HG02870 (cell line): ENCODE results near the gene CROT.
"Not testable (repeated sequence)": the region's sequence is repeated elsewhere in the genome, so short reads cannot be mapped to it uniquely, and the experiment has no call there.

ENCODE experiments used
- ATAC-seq: cut with Tn5 transposase; IDR thresholded peaks from one replicate; pipeline ENCODE4 v1.9.1; 2021; ENCODE audit warnings: mild to moderate bottlenecking, moderate library complexity; ENCODE audit not compliant: unreplicated experiment

The CROT gene, protein sequence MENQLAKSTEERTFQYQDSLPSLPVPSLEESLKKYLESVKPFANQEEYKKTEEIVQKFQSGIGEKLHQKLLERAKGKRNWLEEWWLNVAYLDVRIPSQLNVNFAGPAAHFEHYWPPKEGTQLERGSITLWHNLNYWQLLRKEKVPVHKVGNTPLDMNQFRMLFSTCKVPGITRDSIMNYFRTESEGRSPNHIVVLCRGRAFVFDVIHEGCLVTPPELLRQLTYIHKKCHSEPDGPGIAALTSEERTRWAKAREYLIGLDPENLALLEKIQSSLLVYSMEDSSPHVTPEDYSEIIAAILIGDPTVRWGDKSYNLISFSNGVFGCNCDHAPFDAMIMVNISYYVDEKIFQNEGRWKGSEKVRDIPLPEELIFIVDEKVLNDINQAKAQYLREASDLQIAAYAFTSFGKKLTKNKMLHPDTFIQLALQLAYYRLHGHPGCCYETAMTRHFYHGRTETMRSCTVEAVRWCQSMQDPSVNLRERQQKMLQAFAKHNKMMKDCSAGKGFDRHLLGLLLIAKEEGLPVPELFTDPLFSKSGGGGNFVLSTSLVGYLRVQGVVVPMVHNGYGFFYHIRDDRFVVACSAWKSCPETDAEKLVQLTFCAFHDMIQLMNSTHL

GRCh38 chr7:87345166-87345927, at the start of gene CROT:
CROT (plus strand) TSS chr7:87345664; CDS start chr7:87349069, 3,405 bp downstream.
- ATAC-seq = peak; percentile 96

DNA sequence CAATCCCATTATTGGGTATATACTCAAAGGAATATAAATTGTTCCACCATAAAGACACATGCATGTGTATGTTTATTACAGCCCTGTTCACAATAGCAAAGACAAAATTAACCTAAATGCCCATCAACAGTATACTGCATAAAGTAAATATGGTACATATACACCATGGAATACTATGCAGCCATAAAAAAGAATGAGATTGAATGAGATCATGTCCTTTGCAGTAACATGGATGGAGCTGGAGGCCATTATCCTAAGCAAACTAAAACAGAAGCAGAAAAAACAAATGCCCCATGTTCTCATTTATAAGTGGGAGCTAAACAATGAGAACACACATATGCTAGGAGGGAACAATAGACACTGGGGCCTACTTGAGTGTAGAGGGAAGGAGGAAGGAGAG, 44.7 kb upstream of the CROT start:
- ATAC-seq = no peak

DNA sequence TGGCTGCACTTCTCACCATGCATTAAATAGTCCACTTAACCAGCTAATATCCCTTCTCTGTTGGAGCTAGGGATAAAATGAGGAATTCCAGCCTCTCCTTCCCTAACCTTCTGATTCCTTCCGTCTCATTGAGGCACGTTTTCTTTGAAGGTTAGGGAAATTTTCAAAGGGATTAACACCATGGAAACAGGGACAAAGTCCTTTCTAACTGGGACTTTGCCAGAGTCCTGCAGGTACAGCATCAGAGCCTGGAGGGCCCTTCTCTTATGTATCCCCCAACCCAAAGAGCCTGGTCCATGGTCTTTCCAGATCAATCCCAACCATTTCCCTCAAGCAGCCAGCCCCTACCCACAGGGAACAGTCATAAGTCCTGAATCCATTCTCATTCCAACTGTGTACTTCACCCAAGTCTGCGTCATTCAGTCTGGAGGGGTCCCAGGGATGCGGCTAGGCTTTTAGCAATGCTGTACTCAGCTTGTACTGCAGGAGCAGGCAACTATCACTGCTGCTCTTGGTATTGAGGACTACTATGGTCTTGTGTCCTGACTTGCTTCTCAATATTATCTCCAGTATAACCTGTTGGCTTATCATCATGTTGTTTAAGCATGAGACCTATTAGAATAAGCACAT, 34.6 kb upstream of the CROT start:
- no peak for ATAC-seq

GRCh38 chr7:87312215-87312865, 33.1 kb upstream of the CROT start:
- peak; percentile 35 for ATAC-seq

GRCh38 chr7:87316097-87316700, 29.3 kb upstream of the CROT start:
- peak; percentile 84 for ATAC-seq

DNA sequence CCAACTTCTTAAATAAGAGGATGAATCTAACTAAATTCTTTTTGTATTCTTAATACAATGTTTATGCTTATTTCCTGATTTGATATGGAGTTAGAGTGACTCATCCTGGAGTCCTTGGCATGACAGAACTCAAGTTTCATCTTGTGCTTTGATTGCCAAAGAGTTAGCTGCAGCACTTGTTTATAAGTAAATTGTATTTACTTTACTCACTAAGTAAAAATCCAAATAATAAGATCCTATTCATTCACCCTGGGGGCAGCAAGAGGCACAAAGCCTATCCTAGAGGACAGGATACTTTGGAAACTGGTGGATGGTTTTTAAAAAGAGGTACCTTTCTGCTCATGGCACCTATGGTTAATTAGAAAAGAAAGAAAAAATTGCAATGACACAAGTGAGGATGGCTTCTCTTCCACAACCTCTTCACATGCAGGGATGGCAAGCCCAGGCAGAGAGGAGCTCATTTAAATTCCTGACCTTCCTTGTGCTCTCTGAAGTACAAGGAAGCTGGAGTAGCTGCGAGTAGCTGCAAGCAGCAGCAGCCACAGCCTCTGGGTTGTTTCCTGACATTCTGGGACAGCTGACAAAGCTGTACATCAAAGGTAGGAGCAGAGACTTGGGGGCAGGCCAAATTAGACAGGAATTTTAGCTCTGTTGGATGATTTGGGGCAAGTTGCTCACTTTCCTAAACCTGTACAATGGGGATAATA, 28.5 kb upstream of the CROT start:
- ATAC-seq = no peak

- ATAC-seq = no peak
These were observed 27.7 kb upstream of the CROT start for GRCh38 chr7:87317691-87318245.

GRCh38 chr7:87318741-87319140, 26.7 kb upstream of the CROT start:
- ATAC-seq = no peak

GRCh38 chr7:87319154-87319581, 26.3 kb upstream of the CROT start:
- not testable (repeated sequence) for ATAC-seq

GRCh38 chr7:87322912-87323311, 22.6 kb upstream of the CROT start:
- ATAC-seq = no peak

DNA sequence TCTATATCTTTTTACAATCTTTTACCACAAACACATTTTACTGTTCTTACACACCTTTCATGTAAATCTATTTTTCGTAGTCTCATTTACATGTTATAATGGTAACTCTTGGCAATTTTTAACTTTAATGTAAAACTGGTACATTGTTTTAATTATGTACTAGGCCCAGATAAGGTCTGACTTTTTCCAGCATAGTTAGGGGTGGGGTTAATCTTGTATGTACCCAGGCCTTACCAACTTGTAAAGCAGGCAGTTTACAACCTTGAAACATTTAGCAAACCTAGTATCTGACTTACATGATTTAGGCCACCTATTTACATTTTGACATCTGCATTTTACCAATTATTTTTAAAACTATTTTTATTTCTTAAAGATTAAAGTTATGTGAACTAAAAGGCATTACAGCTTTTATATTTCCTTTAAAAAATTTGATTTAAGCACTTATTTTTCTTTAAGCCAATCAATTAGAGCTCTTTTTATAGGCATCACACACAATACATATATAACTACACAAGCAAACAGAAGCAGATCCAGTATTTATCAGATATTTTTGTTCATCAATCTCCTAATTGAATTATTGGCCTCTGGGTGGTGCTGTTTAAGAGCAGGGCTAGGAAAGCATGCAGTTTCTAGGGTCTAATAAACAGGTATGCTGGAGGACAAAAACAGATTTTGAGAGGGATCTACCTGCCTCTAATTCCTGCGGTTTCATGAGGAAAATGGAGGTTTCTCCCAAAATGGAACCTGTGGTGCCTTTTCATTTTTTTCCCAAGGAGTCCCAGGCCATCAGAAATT, 19.7 kb upstream of the CROT start:
- no peak for ATAC-seq

- ATAC-seq = no peak
These were observed 17.2 kb upstream of the CROT start for GRCh38 chr7:87328281-87328680.

GRCh38 chr7:87330316-87330715, 15.1 kb upstream of the CROT start:
- no peak for ATAC-seq

- ATAC-seq = no peak
These were observed 14.5 kb upstream of the CROT start for GRCh38 chr7:87330942-87331341.

GRCh38 chr7:87331687-87332252, 13.7 kb upstream of the CROT start:
- ATAC-seq = no peak

GRCh38 chr7:87332321-87332720, 13.1 kb upstream of the CROT start:
- ATAC-seq = no peak

DNA sequence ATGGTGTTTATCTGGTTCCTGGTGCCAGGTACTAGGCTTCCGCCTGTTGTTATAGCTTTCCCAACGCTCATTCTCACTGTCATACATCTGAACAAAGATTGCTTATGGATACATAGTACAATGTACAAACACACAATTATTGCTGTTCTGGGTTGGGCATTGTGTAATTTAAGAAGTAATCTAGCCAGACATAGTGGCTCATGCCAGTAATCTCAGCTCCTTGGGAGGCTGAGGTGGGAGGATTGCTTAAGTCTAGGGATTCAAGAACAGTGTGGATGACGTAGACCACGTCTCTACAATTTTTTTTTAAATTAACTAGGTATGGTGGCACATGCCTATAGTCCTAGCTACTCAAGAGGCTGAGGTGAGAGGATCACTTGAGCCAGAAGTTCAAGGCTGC, 9.3 kb upstream of the CROT start:
- ATAC-seq = no peak

- ATAC-seq = no peak
These were observed 8.1 kb upstream of the CROT start for GRCh38 chr7:87337331-87337730.
